Measurements from ENCODE around the gene DNAAF8.

Gene DNAAF8

DNA sequence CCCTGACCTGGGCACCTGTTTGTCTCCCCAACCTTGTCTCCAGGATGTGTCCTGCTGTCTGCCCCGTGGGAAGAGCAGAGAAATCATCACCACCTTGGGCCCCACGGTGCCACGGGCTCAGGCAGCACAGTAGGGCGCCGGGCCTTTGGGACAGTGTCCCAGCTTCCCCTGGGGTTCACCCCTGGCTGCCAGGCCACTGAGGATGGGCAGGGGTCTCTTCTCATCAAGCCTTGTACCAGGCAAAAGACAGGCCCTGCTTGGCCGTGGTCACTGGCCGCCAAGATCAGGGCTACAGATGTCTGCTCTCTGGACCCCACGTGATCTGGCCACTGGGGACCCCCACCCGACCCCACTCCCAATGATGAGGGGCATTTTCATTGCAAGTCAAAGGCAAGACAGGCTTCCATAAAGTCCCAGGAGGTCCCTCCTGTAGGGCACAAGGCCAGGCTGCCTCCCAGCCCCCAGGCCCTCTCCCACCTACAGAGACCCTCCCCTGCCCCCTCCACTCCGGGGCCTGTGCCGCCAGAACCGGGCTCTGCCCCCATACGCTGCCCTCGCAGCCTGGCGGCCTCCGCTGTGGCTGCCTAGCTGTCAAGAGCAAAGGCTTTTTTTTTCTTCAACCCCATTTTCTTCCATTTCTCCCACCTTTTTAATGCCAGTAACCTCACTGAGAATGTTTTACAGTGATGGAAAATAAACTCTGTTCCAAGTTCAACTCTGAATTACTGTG is 14.5 kb downstream of the DNAAF8 start:
- Histone ChIP-seq H3K27me3 (ENCODE audit: insufficient read depth, low read length, poor library complexity) (no peaks in the 10 kb centered on the region), H3K4me3 (ENCODE audit: low read depth in 1 of 2, low read length in 2 of 2) (no peak overlapping the region), H3K4me1 (ENCODE audit: insufficient read depth, low read length) (no peaks in the 10 kb centered on the region), H3K79me2 (ENCODE audit: insufficient read depth, low read length) (no peaks in the 10 kb centered on the region), H3K36me3 (ENCODE audit: insufficient read depth, low read length) (peaks cover 39% of the 10 kb centered on the region), H3K9me3 (ENCODE audit: insufficient read depth, low read length, severe bottlenecking) (no peaks in the 10 kb centered on the region), H3K27ac (ENCODE audit: low read length) (no peak overlapping the region), H2AFZ (ENCODE audit: low read depth, low read length) (no peak overlapping the region), H3K4me2 (ENCODE audit: insufficient read depth, low read length) (no peak overlapping the region), H4K20me1 (ENCODE audit: insufficient read depth, low read length) (peaks cover 3% of the 10 kb centered on the region; the same call in 1 of the 2 replicates), H3K9ac (ENCODE audit: low read depth, low read length) (no peak overlapping the region)
- DNase-seq (no peak), ATAC-seq (ENCODE audit: insufficient read depth, low read depth) (no peak)
- no peak for TF ChIP-seq EZH2 (IDR thresholded peaks at IDR 0.05; ENCODE audit: borderline replicate concordance, low read depth, low read length, severe bottlenecking)
- TF ChIP-seq, protein P1, sequence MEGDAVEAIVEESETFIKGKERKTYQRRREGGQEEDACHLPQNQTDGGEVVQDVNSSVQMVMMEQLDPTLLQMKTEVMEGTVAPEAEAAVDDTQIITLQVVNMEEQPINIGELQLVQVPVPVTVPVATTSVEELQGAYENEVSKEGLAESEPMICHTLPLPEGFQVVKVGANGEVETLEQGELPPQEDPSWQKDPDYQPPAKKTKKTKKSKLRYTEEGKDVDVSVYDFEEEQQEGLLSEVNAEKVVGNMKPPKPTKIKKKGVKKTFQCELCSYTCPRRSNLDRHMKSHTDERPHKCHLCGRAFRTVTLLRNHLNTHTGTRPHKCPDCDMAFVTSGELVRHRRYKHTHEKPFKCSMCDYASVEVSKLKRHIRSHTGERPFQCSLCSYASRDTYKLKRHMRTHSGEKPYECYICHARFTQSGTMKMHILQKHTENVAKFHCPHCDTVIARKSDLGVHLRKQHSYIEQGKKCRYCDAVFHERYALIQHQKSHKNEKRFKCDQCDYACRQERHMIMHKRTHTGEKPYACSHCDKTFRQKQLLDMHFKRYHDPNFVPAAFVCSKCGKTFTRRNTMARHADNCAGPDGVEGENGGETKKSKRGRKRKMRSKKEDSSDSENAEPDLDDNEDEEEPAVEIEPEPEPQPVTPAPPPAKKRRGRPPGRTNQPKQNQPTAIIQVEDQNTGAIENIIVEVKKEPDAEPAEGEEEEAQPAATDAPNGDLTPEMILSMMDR (IDR thresholded peaks at IDR 0.05; ENCODE audit: borderline replicate concordance, extremely low read depth, low read length, poor library complexity, severe bottlenecking), result no peak

DNA sequence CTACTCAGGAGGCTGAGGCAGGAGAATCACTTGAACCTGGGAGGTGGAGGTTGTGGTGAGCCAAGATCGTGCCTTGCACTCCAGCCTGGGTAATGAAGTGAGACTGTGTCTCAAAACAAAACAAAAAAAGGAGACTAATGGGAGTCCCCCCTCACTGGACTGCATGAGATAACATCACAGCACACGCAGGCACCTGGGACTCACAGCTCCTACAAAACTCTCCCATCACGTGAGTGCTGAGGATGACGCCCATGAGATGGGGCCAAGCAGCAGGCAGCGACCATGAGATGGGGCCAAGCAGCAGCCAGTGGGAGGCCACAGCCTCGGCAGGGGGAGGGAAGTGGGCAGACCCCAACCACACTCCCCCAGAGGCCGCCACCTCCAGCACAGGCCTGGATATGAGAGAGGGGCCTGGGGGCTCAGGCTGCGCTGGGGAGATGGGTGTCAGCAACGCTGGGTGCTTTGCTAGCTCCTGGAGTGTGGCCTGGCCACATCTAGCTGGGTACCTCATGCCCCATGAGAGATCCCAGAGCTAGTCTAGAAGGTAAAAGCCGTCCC is 15.4 kb downstream of the DNAAF8 start:
- Histone ChIP-seq H3K4me2 (ENCODE audit: insufficient read depth, low read length) (no peak overlapping the region), H3K4me1 (ENCODE audit: insufficient read depth, low read length) (no peaks in the 10 kb centered on the region), H3K9me3 (ENCODE audit: insufficient read depth, low read length, severe bottlenecking) (no peaks in the 10 kb centered on the region), H3K79me2 (ENCODE audit: insufficient read depth, low read length) (no peaks in the 10 kb centered on the region), H3K4me3 (ENCODE audit: low read depth in 1 of 2, low read length in 2 of 2) (no peak overlapping the region), H4K20me1 (ENCODE audit: insufficient read depth, low read length) (peaks cover 3% of the 10 kb centered on the region; the same call in 1 of the 2 replicates), H3K36me3 (ENCODE audit: insufficient read depth, low read length) (peaks cover 44% of the 10 kb centered on the region), H2AFZ (ENCODE audit: low read depth, low read length) (no peak overlapping the region), H3K27ac (ENCODE audit: low read length) (no peak overlapping the region), H3K9ac (ENCODE audit: low read depth, low read length) (no peak overlapping the region), H3K27me3 (ENCODE audit: insufficient read depth, low read length, poor library complexity) (no peaks in the 10 kb centered on the region)
- ATAC-seq (ENCODE audit: insufficient read depth, low read depth), result no peak
- DNase-seq, result no peak
- TF ChIP-seq EZH2 (IDR thresholded peaks at IDR 0.05; ENCODE audit: borderline replicate concordance, low read depth, low read length, severe bottlenecking), result no peak
- TF ChIP-seq, protein P1 (IDR thresholded peaks at IDR 0.05; ENCODE audit: borderline replicate concordance, extremely low read depth, low read length, poor library complexity, severe bottlenecking), result no peak

DNA sequence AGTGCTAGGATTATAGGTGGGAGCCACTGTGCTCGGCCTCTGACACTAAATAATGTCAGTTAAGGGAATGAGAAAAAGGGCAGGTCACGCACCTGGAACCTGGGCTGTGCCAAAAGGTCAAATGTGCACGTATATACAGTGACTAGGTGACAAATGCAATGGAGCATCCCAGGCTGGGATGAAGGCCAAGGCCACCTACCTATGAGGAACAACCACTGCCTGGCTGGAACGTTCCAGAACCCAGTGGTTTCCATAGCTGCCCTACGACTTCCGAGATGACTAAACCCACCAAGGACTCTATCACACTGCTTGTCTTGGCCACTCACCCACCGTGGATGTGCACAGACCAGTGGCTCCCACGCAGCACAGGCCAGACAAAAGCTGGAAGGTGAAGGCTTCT is 16.6 kb downstream of the DNAAF8 start:
- Histone ChIP-seq H3K4me3 (ENCODE audit: low read depth in 1 of 2, low read length in 2 of 2) (no peak overlapping the region), H3K36me3 (ENCODE audit: insufficient read depth, low read length) (peaks cover 54% of the 10 kb centered on the region), H3K4me1 (ENCODE audit: insufficient read depth, low read length) (no peaks in the 10 kb centered on the region), H4K20me1 (ENCODE audit: insufficient read depth, low read length) (peaks cover 3% of the 10 kb centered on the region; the same call in 1 of the 2 replicates), H3K9ac (ENCODE audit: low read depth, low read length) (no peak overlapping the region), H2AFZ (ENCODE audit: low read depth, low read length) (no peak overlapping the region), H3K27me3 (ENCODE audit: insufficient read depth, low read length, poor library complexity) (no peaks in the 10 kb centered on the region), H3K9me3 (ENCODE audit: insufficient read depth, low read length, severe bottlenecking) (peaks cover 5% of the 10 kb centered on the region), H3K27ac (ENCODE audit: low read length) (no peak overlapping the region), H3K4me2 (ENCODE audit: insufficient read depth, low read length) (no peak overlapping the region), H3K79me2 (ENCODE audit: insufficient read depth, low read length) (peaks cover 5% of the 10 kb centered on the region; the same call in 1 of the 2 replicates)
- TF ChIP-seq, protein P1 (IDR thresholded peaks at IDR 0.05; ENCODE audit: borderline replicate concordance, extremely low read depth, low read length, poor library complexity, severe bottlenecking), result no peak
- TF ChIP-seq EZH2 (IDR thresholded peaks at IDR 0.05; ENCODE audit: borderline replicate concordance, low read depth, low read length, severe bottlenecking), result no peak
- ATAC-seq (ENCODE audit: insufficient read depth, low read depth) (no peak), DNase-seq (no peak)

Data from DND-41 (cell line).